GM12892 (cell line): ENCODE data around the gene CMTM4.
"Not testable (repeated sequence)": the region's sequence is repeated elsewhere in the genome, so short reads cannot be mapped to it uniquely, and the experiment has no call there.

Source experiments
- DNase-seq: peaks from one replicate; pipeline ENCODE4 v3.0.0; 2011; ENCODE audit not compliant: insufficient read length
- FAIRE-seq: peaks from 2 replicates; lab custom pipeline; 2011; peaks lifted over from hg19 to GRCh38; lab: Jason Lieb, UNC
- POLR2A ChIP-seq: IDR thresholded peaks from 2 replicates; pipeline ENCODE4 v1.6.1; 2011; ENCODE audit warnings: low read depth, low read length, control low read depth
- POLR2AphosphoS5 ChIP-seq: IDR thresholded peaks from 2 replicates; pipeline ENCODE4 v1.6.1; 2011; ENCODE audit warnings: low read depth, low read length, control low read depth
- TAF1 ChIP-seq: IDR thresholded peaks from 2 replicates; pipeline ENCODE4 v1.6.1; 2011; ENCODE audit warnings: low read depth, mild to moderate bottlenecking, control low read depth, low read length, borderline replicate concordance

The CMTM4 gene

GRCh38 chr16:66616169-66616568 is 80.4 kb downstream of the CMTM4 start:
- TF ChIP-seq TAF1, result no peak
- TF ChIP-seq POLR2AphosphoS5, result no peak
- TF ChIP-seq POLR2A, result no peak
- DNase-seq (no peak), FAIRE-seq (no peak)

- FAIRE-seq (no peak), DNase-seq (no peak)
- no peak for TF ChIP-seq POLR2A
- TF ChIP-seq POLR2AphosphoS5, result no peak
- no peak for TF ChIP-seq TAF1
These were observed 82.3 kb downstream of the CMTM4 start for GRCh38 chr16:66614161-66614802.

GRCh38 chr16:66612422-66612821 is 84.1 kb downstream of the CMTM4 start:
- no peak for FAIRE-seq
- TF ChIP-seq POLR2A (no peak), TAF1 (no peak), POLR2AphosphoS5 (no peak)
- DNase-seq, result no peak

DNA sequence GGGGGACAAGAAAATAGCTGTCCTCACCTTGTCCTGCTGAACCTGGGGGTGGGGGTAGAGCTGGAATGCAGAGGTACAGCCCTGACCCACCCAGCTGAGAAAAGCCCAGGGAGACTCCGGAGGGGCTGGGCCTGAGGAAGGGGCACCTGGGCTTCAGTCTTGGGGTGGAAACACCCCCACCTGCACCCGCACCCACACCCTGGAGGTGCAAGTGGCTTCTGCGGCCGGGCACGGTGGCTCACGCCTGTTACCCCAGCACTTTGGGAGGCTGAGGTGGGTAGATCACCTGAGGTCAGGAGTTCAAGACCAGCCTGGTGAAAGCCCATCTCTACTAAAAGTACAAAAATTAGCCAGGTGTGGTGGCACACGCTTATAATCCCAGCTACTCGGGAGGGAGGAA is 84.6 kb downstream of the CMTM4 start:
- DNase-seq, FAIRE-seq: not testable (repeated sequence)

DNA sequence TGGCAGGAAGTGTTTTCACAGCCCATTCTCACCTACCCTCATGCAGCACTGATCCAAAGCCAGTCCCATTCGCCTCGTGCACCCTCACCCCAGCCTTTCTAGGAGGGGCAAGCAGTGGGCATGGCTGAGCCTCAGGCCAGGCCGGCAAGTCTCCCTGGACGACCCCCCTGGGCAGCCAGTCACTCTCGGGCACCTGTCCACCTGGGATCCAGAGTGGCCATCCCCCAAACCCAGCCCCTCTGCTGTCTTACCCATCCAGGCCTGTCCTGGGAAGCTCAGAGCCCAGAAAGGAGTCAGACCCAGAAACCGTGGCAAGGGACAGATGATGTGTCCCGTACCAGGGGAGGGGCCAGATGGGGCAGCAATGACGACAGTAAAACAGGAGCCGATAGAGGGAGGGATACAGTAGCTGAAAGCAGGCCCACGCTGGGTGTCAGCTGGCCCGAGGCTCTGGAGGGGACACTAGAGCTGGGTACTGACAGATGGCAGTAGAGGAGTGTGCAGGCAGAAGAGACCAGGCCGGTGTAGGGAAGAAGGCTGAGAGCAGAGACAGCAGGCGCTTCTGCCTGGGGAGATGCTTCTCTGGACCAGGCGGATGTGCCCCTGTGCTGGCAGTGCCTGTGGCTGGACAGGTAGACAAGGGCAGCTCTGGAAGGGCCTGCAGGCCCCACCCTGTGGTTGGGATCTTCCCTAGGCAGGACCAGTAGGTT is 86.3 kb downstream of the CMTM4 start:
- TF ChIP-seq POLR2A (no peak), POLR2AphosphoS5 (no peak), TAF1 (no peak)
- FAIRE-seq, result no peak
- DNase-seq, result no peak

DNA sequence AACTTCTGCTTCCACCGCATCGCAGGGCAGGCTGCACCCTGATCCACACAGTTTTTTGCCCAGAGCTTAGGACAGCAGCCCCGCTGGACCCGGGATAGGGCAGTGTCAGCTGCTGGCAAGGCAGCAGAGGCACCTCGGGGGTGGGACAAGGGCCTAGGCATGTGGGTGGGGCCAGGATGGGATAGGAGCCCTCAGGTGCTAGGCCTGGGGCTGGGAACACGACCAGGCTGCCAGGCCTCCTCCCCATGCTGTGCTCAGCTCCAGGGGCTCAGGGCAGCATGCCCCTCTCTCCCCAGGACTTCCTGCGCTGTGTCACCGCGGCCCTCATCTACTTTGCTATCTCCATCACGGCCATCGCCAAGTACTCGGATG is 87.4 kb downstream of the CMTM4 start:
- DNase-seq, result no peak
- TF ChIP-seq POLR2AphosphoS5 (no peak), POLR2A (no peak), TAF1 (no peak)
- FAIRE-seq, result no peak

DNA sequence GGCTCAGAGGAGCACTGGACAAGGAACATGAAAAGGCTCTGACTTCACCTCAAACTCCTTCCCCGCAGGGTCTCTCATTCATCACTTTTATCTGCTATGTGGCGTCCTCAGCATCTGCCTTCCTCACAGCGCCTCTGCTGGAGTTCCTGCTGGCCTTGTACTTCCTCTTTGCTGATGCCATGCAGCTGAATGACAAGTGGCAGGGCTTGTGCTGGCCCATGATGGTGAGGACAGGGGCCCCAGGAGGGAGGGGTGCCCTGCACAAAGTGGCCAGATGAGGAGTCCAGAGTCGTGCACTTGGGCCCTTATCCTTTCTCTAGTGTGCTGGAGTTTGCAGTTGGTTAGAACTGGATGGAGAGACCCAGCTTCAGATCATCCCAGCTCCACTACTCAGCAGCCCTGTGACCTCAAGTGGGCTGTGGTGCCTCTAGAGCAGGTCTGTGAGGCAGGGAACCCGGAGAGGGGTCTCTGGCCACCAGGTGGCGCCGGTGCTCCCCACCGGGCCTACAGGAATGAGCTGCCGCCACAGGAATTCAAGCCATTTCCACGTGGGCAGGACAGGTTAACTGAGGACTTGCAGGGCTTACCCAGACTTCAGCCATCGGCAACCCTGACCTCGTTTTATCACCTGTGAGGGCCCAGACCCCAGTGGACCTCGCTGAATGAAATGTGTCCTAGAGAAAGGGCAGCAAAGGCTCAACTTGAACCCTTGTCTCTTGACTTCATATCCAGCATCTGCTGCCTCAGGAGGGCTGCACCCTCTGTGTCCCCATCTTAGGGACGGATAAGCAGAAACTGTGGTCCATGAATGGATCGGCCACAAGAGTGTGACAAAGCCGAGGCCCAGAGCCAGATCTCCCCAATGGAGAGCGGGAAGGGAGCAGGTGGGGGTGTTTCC is 88.1 kb downstream of the CMTM4 start:
- no peak for TF ChIP-seq POLR2AphosphoS5
- TF ChIP-seq POLR2A, result no peak
- no peak for TF ChIP-seq TAF1

DNA sequence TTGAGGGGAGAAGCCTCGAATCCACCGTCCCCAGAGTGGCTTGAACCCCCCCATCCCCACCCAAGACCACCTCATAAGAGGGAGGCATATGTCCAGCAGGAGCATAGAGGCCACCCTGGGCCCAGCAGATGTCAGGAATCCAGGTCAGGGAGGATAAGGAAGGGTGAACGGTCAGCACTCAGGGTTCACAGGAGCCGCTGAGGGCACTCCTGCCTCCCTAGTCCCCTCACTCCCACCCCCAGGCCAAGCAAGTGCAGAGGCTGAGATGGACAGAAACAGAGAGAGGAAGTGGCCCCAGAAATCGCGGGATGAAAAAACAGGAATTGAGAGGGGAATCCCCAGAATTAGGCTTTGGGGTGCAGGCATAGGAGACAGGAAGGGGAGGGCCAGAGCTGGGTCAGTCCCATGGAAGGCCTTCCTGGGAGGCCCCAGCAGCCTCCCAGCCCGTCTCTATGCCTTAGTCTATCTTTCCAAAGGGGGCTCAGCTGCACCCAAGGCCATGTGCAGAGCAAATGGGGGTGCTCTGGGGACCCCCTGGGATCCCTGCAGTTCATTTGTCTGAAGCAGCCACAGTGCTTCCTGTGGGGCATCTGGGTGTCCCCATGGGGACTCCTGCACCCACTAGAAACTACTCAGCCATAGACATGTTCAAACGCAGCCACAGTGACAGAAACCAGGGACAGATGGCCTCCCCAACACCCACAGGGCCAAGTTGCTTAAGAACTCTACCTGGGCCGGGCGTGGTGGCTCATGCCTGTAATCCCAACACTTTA is 90.4 kb downstream of the CMTM4 start:
- no peak for DNase-seq
- peak; percentile 77 for FAIRE-seq
- TF ChIP-seq POLR2AphosphoS5, result no peak
- TF ChIP-seq TAF1, result no peak
- no peak for TF ChIP-seq POLR2A

More for the DNA sequence above, 88.1 kb downstream of the CMTM4 start:
- FAIRE-seq (peak; percentile 90), DNase-seq (peak; percentile 91)

DNA sequence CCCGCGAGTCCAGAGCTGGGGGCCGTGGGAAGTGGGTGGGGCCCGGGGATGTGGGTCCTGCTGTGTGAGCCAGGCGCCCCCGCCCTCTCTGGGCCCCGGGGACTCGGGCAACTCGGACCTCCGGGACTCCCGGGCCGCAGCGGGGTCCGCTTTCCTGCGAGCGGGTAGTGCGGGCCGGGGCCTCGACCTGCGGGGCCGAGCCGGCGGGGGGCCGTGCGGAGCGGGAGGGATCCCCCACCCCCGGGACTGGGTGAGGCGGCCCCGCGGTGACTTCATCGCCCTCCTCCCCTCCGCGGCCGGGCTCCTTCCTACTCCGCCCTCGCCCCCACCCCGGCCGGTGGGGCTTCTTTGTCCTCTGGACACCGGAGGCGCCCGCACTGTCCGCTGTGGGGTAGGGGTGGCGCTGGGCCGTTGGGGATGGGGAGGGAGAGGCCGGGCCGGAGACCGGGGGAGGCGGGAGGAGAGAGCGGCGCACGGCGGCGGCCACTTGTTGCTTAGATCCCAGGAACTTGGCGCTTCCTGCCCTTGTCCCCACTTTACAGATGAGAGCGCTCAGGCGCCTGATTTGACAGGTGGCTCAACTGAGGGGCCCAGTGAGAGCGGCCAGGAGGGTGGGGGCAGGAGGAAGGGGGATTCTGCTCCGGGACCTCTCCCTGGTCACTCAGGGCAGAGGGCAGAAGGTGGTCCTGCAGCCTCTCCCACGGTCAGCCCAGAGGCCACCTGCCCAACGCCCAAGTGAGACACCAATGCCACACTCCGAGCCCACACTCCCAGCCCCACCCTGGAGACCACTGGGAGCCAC is 91.2 kb downstream of the CMTM4 start:
- FAIRE-seq, result no peak
- TF ChIP-seq POLR2A (no peak), TAF1 (no peak), POLR2AphosphoS5 (no peak)
- no peak for DNase-seq

GRCh38 chr16:66604376-66605176 is 92.0 kb downstream of the CMTM4 start, which contains the start of gene CMTM3:
TSS of gene CMTM3 (plus strand) at chr16:66604704. CDS start at chr16:66604806, 102 bp downstream.
- DNase-seq, result peak; percentile 73
- FAIRE-seq, result no peak

More at GRCh38 chr16:66604376-66605176, 92.0 kb downstream of the CMTM4 start, which contains the start of gene CMTM3:
- no peak for TF ChIP-seq POLR2AphosphoS5
- TF ChIP-seq TAF1, result no peak
- TF ChIP-seq POLR2A, result no peak; the same call in 1 of the 2 replicates
